Activated CD4-positive, alpha-beta memory T cell treated with anti-CD3 and anti-CD28 coated beads for 36 hours (primary cell): Measurements from ENCODE around the gene TMEM240. TPM values are rescaled to one million over a fixed set of nuclear protein-coding genes. Genes with fewer than 3 reads are reported as not detected.
"Not testable (repeated sequence)": the region's sequence is repeated elsewhere in the genome, so short reads cannot be mapped to it uniquely, and the experiment has no call there.

ENCODE experiments used
- CTCF ChIA-PET: fragments of 350-600 bp; sonication (Branson Sonifier 250); formaldehyde crosslinking; loops from one replicate; lab custom pipeline; 2021; ENCODE audit warnings: antibody characterized with exemption, inconsistent platforms; lab: Charles Lee
- POLR2A ChIA-PET: fragments of 350-600 bp; sonication (Branson Sonifier 250); formaldehyde crosslinking; loops from one replicate; lab custom pipeline; 2021; ENCODE audit warnings: antibody characterized with exemption; lab: Charles Lee
- DNase-seq: peaks from one replicate; pipeline ENCODE4 v3.0.0-alpha.2; 2020
- H3K27ac Mint-ChIP-seq: one replicate; pipeline ENCODE4 v1.8.0; 2021; ENCODE audit warnings: mixed read lengths
- H3K27me3 Mint-ChIP-seq: one replicate; pipeline ENCODE4 v1.8.0; 2021; ENCODE audit warnings: mixed read lengths
- H3K36me3 Mint-ChIP-seq: one replicate; pipeline ENCODE4 v1.8.0; 2021; ENCODE audit warnings: mixed read lengths
- H3K4me1 Mint-ChIP-seq: one replicate; pipeline ENCODE4 v1.8.0; 2021; ENCODE audit warnings: low read depth, mixed read lengths
- H3K4me3 Mint-ChIP-seq: one replicate; pipeline ENCODE4 v1.8.0; 2021; ENCODE audit warnings: mild to moderate bottlenecking, mixed read lengths
- H3K9me3 Mint-ChIP-seq: one replicate; pipeline ENCODE4 v1.8.0; 2021; ENCODE audit warnings: mixed read lengths
- intact Hi-C: fragments of 100-400 bp; cut with micrococcal nuclease; formaldehyde crosslinking; loops from one replicate; pipeline ENCODE4 v1.15.1; 2023
- total RNA-seq, 2 experiments: library from RNA; stranded (reverse); gene quantifications; one replicate each; pipeline ENCODE4 v1.2.3, GENCODE V29; 2021

TMEM240 gene
- total RNA-seq, 2 experiments from 2014 or later = 0.29 TPM; not detected in 1

- Mint-ChIP-seq H3K27ac (no peak overlapping the region), H3K9me3 (peaks cover 9% of the 10 kb centered on the region)
- intact Hi-C loops = no loop called here
Measured at GRCh38 chr1:1527092-1527816, 13.2 kb downstream of the TMEM240 start.

GRCh38 chr1:1526476-1526875 is 13.9 kb downstream of the TMEM240 start:
- H3K9me3 Mint-ChIP-seq, intact Hi-C loops, H3K4me1 Mint-ChIP-seq, POLR2A ChIA-PET, CTCF ChIA-PET, H3K4me3 Mint-ChIP-seq, H3K27me3 Mint-ChIP-seq, DNase-seq, H3K27ac Mint-ChIP-seq: not testable (repeated sequence)
- peaks cover 22% of the 10 kb centered on the region for H3K36me3 Mint-ChIP-seq

More at GRCh38 chr1:1527092-1527816, 13.2 kb downstream of the TMEM240 start:
- H3K4me3 Mint-ChIP-seq = no peak overlapping the region
- no peak for DNase-seq
- CTCF ChIA-PET = no interaction called here
- POLR2A ChIA-PET = no interaction called here
- H3K4me1 Mint-ChIP-seq = no peaks in the 10 kb centered on the region
- peaks cover 27% of the 10 kb centered on the region for H3K36me3 Mint-ChIP-seq
- no peaks in the 10 kb centered on the region for H3K27me3 Mint-ChIP-seq

GRCh38 chr1:1524750-1525383 is 15.6 kb downstream of the TMEM240 start:
- POLR2A ChIA-PET, H3K27ac Mint-ChIP-seq, H3K27me3 Mint-ChIP-seq, intact Hi-C loops, H3K9me3 Mint-ChIP-seq, DNase-seq, H3K4me3 Mint-ChIP-seq, CTCF ChIA-PET, H3K4me1 Mint-ChIP-seq: not testable (repeated sequence)
- H3K36me3 Mint-ChIP-seq = peaks cover 15% of the 10 kb centered on the region

- intact Hi-C loops, H3K4me3 Mint-ChIP-seq, DNase-seq, CTCF ChIA-PET, H3K27me3 Mint-ChIP-seq, H3K27ac Mint-ChIP-seq, H3K9me3 Mint-ChIP-seq, POLR2A ChIA-PET, H3K36me3 Mint-ChIP-seq, H3K4me1 Mint-ChIP-seq: not testable (repeated sequence)
Measured at GRCh38 chr1:1523651-1524050, 16.8 kb downstream of the TMEM240 start.

- H3K4me3 Mint-ChIP-seq, H3K27ac Mint-ChIP-seq, CTCF ChIA-PET, POLR2A ChIA-PET, H3K27me3 Mint-ChIP-seq, H3K9me3 Mint-ChIP-seq, intact Hi-C loops, H3K4me1 Mint-ChIP-seq, DNase-seq: not testable (repeated sequence)
- peaks cover 12% of the 10 kb centered on the region for H3K36me3 Mint-ChIP-seq
Measured at GRCh38 chr1:1523226-1523625, 17.2 kb downstream of the TMEM240 start.

- peaks cover 17% of the 10 kb centered on the region for H3K36me3 Mint-ChIP-seq
- H3K27me3 Mint-ChIP-seq, H3K4me3 Mint-ChIP-seq, DNase-seq, H3K4me1 Mint-ChIP-seq, intact Hi-C loops, H3K27ac Mint-ChIP-seq, H3K9me3 Mint-ChIP-seq: not testable (repeated sequence)
- ChIA-PET POLR2A (interaction anchor here (0.5 kb wide), 1 partner anchor 45 kb away, joined by 3 read pairs; no protein-coding TSS in a partner anchor), CTCF (interaction anchor here (1.0 kb wide), 1 partner anchor 18 kb away, joined by 3 read pairs; no protein-coding TSS in a partner anchor)
Measured at GRCh38 chr1:1522536-1522935, 17.9 kb downstream of the TMEM240 start.

GRCh38 chr1:1521331-1521730 is 19.1 kb downstream of the TMEM240 start:
- H3K27ac Mint-ChIP-seq = no peak overlapping the region
- H3K36me3 Mint-ChIP-seq = peaks cover 15% of the 10 kb centered on the region
- DNase-seq = no peak
- H3K9me3 Mint-ChIP-seq = no peaks in the 10 kb centered on the region
- CTCF ChIA-PET = interaction anchor here (1.0 kb wide), 1 partner anchor 17 kb away, joined by 3 read pairs; no protein-coding TSS in a partner anchor
- intact Hi-C loops = no loop called here
- H3K4me1 Mint-ChIP-seq = no peaks in the 10 kb centered on the region
- H3K4me3 Mint-ChIP-seq = no peak overlapping the region
- POLR2A ChIA-PET = no interaction called here
- no peaks in the 10 kb centered on the region for H3K27me3 Mint-ChIP-seq

GRCh38 chr1:1519805-1520505 is 20.5 kb downstream of the TMEM240 start:
- intact Hi-C loops, H3K4me3 Mint-ChIP-seq, DNase-seq, H3K27me3 Mint-ChIP-seq, POLR2A ChIA-PET, H3K9me3 Mint-ChIP-seq, CTCF ChIA-PET, H3K27ac Mint-ChIP-seq, H3K4me1 Mint-ChIP-seq: not testable (repeated sequence)
- peaks cover 18% of the 10 kb centered on the region for H3K36me3 Mint-ChIP-seq

- CTCF ChIA-PET, H3K27me3 Mint-ChIP-seq, H3K4me1 Mint-ChIP-seq, H3K4me3 Mint-ChIP-seq, H3K9me3 Mint-ChIP-seq, POLR2A ChIA-PET, H3K27ac Mint-ChIP-seq, intact Hi-C loops, DNase-seq: not testable (repeated sequence)
- H3K36me3 Mint-ChIP-seq = peaks cover 17% of the 10 kb centered on the region
Measured at GRCh38 chr1:1518621-1519007, 21.8 kb downstream of the TMEM240 start.

- Mint-ChIP-seq H3K9me3 (no peaks in the 10 kb centered on the region), H3K27ac (no peak overlapping the region), H3K4me3 (no peak overlapping the region), H3K36me3 (peaks cover 17% of the 10 kb centered on the region), H3K27me3 (no peaks in the 10 kb centered on the region), H3K4me1 (peaks cover 7% of the 10 kb centered on the region)
- intact Hi-C loops = no loop called here
- no peak for DNase-seq
- CTCF ChIA-PET = no interaction called here
- POLR2A ChIA-PET = no interaction called here
Measured at GRCh38 chr1:1517973-1518620, 22.3 kb downstream of the TMEM240 start.

GRCh38 chr1:1516923-1517322 is 23.5 kb downstream of the TMEM240 start:
- H3K4me1 Mint-ChIP-seq, CTCF ChIA-PET, H3K4me3 Mint-ChIP-seq, H3K27ac Mint-ChIP-seq, H3K9me3 Mint-ChIP-seq, intact Hi-C loops, H3K27me3 Mint-ChIP-seq, DNase-seq: not testable (repeated sequence)
- H3K36me3 Mint-ChIP-seq = peaks cover 17% of the 10 kb centered on the region
- POLR2A ChIA-PET = interaction anchor here (0.7 kb wide), 1 partner anchor 68 kb away, joined by 3 read pairs; no protein-coding TSS in a partner anchor

- H3K4me3 Mint-ChIP-seq, CTCF ChIA-PET, H3K27me3 Mint-ChIP-seq, H3K27ac Mint-ChIP-seq, DNase-seq, POLR2A ChIA-PET, H3K9me3 Mint-ChIP-seq, intact Hi-C loops: not testable (repeated sequence)
- Mint-ChIP-seq H3K4me1 (peaks cover 13% of the 10 kb centered on the region), H3K36me3 (peaks cover 14% of the 10 kb centered on the region)
Measured at GRCh38 chr1:1514376-1514775, 26.0 kb downstream of the TMEM240 start.
